Measurements from ENCODE around the gene PTPRO. TPM values are rescaled to one million over a fixed set of nuclear protein-coding genes. Genes with fewer than 3 reads are reported as not detected.

PTPRO gene
- 0.69 and 1.6 TPM in 2 replicates for total RNA-seq

- Mint-ChIP-seq H3K27ac (no peak within 1 kb of the TSS), H3K36me3 (ENCODE audit: low read depth) (no peaks in the 10 kb centered on the region), H3K4me3 (peak within 1 kb of the TSS; percentile 19), H3K9me3 (no peaks in the 10 kb centered on the region), H3K27me3 (peaks cover 44% of the 10 kb centered on the region), H3K4me1 (no peaks in the 10 kb centered on the region)
- intact Hi-C loops (cut with micrococcal nuclease) = no loop called here
- DNase-seq = peak; percentile 50
Observed at GRCh38 chr12:15322164-15323061, at the start of gene PTPRO. TSS of gene PTPRO (plus strand) at chr12:15322508.

- Mint-ChIP-seq H3K9me3 (no peaks in the 10 kb centered on the region), H3K4me3 (no peak overlapping the region)
- intact Hi-C loops (cut with micrococcal nuclease) = no loop called here
Observed at GRCh38 chr12:15273896-15274295, 48.4 kb upstream of the PTPRO start.

GRCh38 chr12:15274561-15274967 lies 47.7 kb upstream of the PTPRO start:
- H3K36me3 Mint-ChIP-seq (ENCODE audit: low read depth) = no peaks in the 10 kb centered on the region
- no peak for DNase-seq
- intact Hi-C loops (cut with micrococcal nuclease) = no loop called here
- H3K4me1 Mint-ChIP-seq = peaks cover 5% of the 10 kb centered on the region
- H3K27me3 Mint-ChIP-seq = no peaks in the 10 kb centered on the region
- no peak overlapping the region for H3K27ac Mint-ChIP-seq
- H3K4me3 Mint-ChIP-seq = no peak overlapping the region
- no peaks in the 10 kb centered on the region for H3K9me3 Mint-ChIP-seq

More at GRCh38 chr12:15273896-15274295, 48.4 kb upstream of the PTPRO start:
- DNase-seq = no peak
- no peaks in the 10 kb centered on the region for H3K36me3 Mint-ChIP-seq (ENCODE audit: low read depth)
- no peak overlapping the region for H3K27ac Mint-ChIP-seq
- peaks cover 3% of the 10 kb centered on the region for H3K4me1 Mint-ChIP-seq
- no peaks in the 10 kb centered on the region for H3K27me3 Mint-ChIP-seq

- H3K4me3 Mint-ChIP-seq = no peak overlapping the region
- peak; percentile 65 for DNase-seq
- H3K36me3 Mint-ChIP-seq (ENCODE audit: low read depth) = no peaks in the 10 kb centered on the region
- no peak overlapping the region for H3K27ac Mint-ChIP-seq
- peaks cover under 1% of the 10 kb centered on the region for H3K27me3 Mint-ChIP-seq
- H3K9me3 Mint-ChIP-seq = no peaks in the 10 kb centered on the region
- intact Hi-C loops (cut with micrococcal nuclease) = loop anchor here (1.0 to 5.0 kb wide), 3 partner anchors 246 to 581 kb away; no protein-coding TSS in a partner anchor
- peaks cover 5% of the 10 kb centered on the region for H3K4me1 Mint-ChIP-seq
Observed at GRCh38 chr12:15276088-15276698, 46.1 kb upstream of the PTPRO start.

GRCh38 chr12:15278816-15279658 lies 43.3 kb upstream of the PTPRO start:
- Mint-ChIP-seq H3K27ac (no peak overlapping the region), H3K9me3 (no peaks in the 10 kb centered on the region), H3K27me3 (peaks cover 2% of the 10 kb centered on the region), H3K4me1 (peaks cover 2% of the 10 kb centered on the region), H3K4me3 (no peak overlapping the region), H3K36me3 (ENCODE audit: low read depth) (no peaks in the 10 kb centered on the region)
- intact Hi-C loops (cut with micrococcal nuclease) = loop anchor here (5.0 kb wide), 1 partner anchor 578 kb away; no protein-coding TSS in a partner anchor
- DNase-seq = no peak

GRCh38 chr12:15280930-15281329 lies 41.4 kb upstream of the PTPRO start:
- intact Hi-C loops (cut with micrococcal nuclease) = no loop called here
- no peak overlapping the region for H3K4me3 Mint-ChIP-seq

GRCh38 chr12:15289192-15289591 lies 33.1 kb upstream of the PTPRO start:
- intact Hi-C loops (cut with micrococcal nuclease) = no loop called here
- Mint-ChIP-seq H3K4me1 (no peaks in the 10 kb centered on the region), H3K27ac (no peak overlapping the region), H3K27me3 (peaks cover 12% of the 10 kb centered on the region), H3K4me3 (no peak overlapping the region), H3K9me3 (no peaks in the 10 kb centered on the region), H3K36me3 (ENCODE audit: low read depth) (no peaks in the 10 kb centered on the region)
- DNase-seq = no peak

More at GRCh38 chr12:15280930-15281329, 41.4 kb upstream of the PTPRO start:
- H3K9me3 Mint-ChIP-seq = no peaks in the 10 kb centered on the region
- DNase-seq = no peak
- peaks cover 2% of the 10 kb centered on the region for H3K4me1 Mint-ChIP-seq
- no peaks in the 10 kb centered on the region for H3K36me3 Mint-ChIP-seq (ENCODE audit: low read depth)
- no peak overlapping the region for H3K27ac Mint-ChIP-seq
- peaks cover 4% of the 10 kb centered on the region for H3K27me3 Mint-ChIP-seq

GRCh38 chr12:15293731-15294130 lies 28.6 kb upstream of the PTPRO start:
- Mint-ChIP-seq H3K27ac (no peak overlapping the region), H3K4me3 (no peak overlapping the region), H3K27me3 (peaks cover 8% of the 10 kb centered on the region), H3K36me3 (ENCODE audit: low read depth) (no peaks in the 10 kb centered on the region), H3K4me1 (no peaks in the 10 kb centered on the region), H3K9me3 (no peaks in the 10 kb centered on the region)
- intact Hi-C loops (cut with micrococcal nuclease) = no loop called here
- DNase-seq = no peak

GRCh38 chr12:15299947-15300346 lies 22.4 kb upstream of the PTPRO start:
- Mint-ChIP-seq H3K27ac (no peak overlapping the region), H3K27me3 (peaks cover 2% of the 10 kb centered on the region), H3K4me1 (no peaks in the 10 kb centered on the region), H3K36me3 (ENCODE audit: low read depth) (no peaks in the 10 kb centered on the region), H3K4me3 (no peak overlapping the region), H3K9me3 (no peaks in the 10 kb centered on the region)
- intact Hi-C loops (cut with micrococcal nuclease) = no loop called here
- DNase-seq = no peak

- intact Hi-C loops (cut with micrococcal nuclease) = no loop called here
- Mint-ChIP-seq H3K9me3 (no peaks in the 10 kb centered on the region), H3K27me3 (no peaks in the 10 kb centered on the region), H3K27ac (no peak overlapping the region), H3K4me1 (no peaks in the 10 kb centered on the region), H3K4me3 (no peak overlapping the region), H3K36me3 (ENCODE audit: low read depth) (no peaks in the 10 kb centered on the region)
- no peak for DNase-seq
Observed at GRCh38 chr12:15304296-15304695, 18.0 kb upstream of the PTPRO start.

- Mint-ChIP-seq H3K27me3 (peaks cover 5% of the 10 kb centered on the region), H3K9me3 (no peaks in the 10 kb centered on the region), H3K36me3 (ENCODE audit: low read depth) (no peaks in the 10 kb centered on the region), H3K4me1 (no peaks in the 10 kb centered on the region), H3K4me3 (no peak overlapping the region), H3K27ac (no peak overlapping the region)
- peak; percentile 43 for DNase-seq
- intact Hi-C loops (cut with micrococcal nuclease) = no loop called here
Observed at GRCh38 chr12:15306605-15307004, 15.7 kb upstream of the PTPRO start.

GRCh38 chr12:15307079-15307478 lies 15.2 kb upstream of the PTPRO start:
- H3K4me1 Mint-ChIP-seq = no peaks in the 10 kb centered on the region
- H3K36me3 Mint-ChIP-seq (ENCODE audit: low read depth) = no peaks in the 10 kb centered on the region
- peaks cover 8% of the 10 kb centered on the region for H3K27me3 Mint-ChIP-seq
- H3K9me3 Mint-ChIP-seq = no peaks in the 10 kb centered on the region
- no peak overlapping the region for H3K27ac Mint-ChIP-seq
- H3K4me3 Mint-ChIP-seq = no peak overlapping the region
- intact Hi-C loops (cut with micrococcal nuclease) = no loop called here
- no peak for DNase-seq

GRCh38 chr12:15318841-15319240 lies 3.5 kb upstream of the PTPRO start:
- Mint-ChIP-seq H3K4me1 (no peaks in the 10 kb centered on the region), H3K36me3 (ENCODE audit: low read depth) (no peaks in the 10 kb centered on the region), H3K9me3 (no peaks in the 10 kb centered on the region)

More at GRCh38 chr12:15318841-15319240, 3.5 kb upstream of the PTPRO start:
- no peak for DNase-seq
- Mint-ChIP-seq H3K27ac (no peak overlapping the region), H3K4me3 (no peak overlapping the region), H3K27me3 (peaks cover 28% of the 10 kb centered on the region)
- intact Hi-C loops (cut with micrococcal nuclease) = no loop called here

Data from activated CD4-positive, alpha-beta T cell treated with anti-CD3 and anti-CD28 coated beads, Interleukin-2, amount 10 ng/mL, durations not matched to agents 24 days and 14 days (primary cell).